Liver (tissue), 9 donors: Measurements from ENCODE around the gene NTN1. TPM values are rescaled to one million over a fixed set of nuclear protein-coding genes. Genes with fewer than 3 reads are reported as not detected.
A peak's percentile ranks its signal among the peaks of the same experiment; 100 is the strongest.

ENCODE experiments used
- DNase-seq: peaks from one replicate; pipeline ENCODE4 v3.0.0-alpha.2; 2017; ENCODE audit warnings: low spot score
- H3K27ac ChIP-seq, 2 donors: one replicate each; pipeline ENCODE4 v1.7.0; 2013; ENCODE audit warnings: inconsistent platforms in 2 of 2, low read length in 2 of 2, control low read depth in 1 of 2, low read depth in 1 of 2, mild to moderate bottlenecking in 1 of 2
- H3K27me3 ChIP-seq, 4 donors: one replicate each; pipeline versions ENCODE4 v1.6.1 to v1.7.0; 2013; ENCODE audit warnings: low read length in 3 of 4, inconsistent platforms in 1 of 4, mild to moderate bottlenecking in 1 of 4, moderate library complexity in 1 of 4; ENCODE audit not compliant: control insufficient read depth in 4 of 4, insufficient read depth in 4 of 4
- H3K36me3 ChIP-seq, 4 donors: one replicate each; pipeline versions ENCODE4 v1.6.1 to v1.7.0; 2013; ENCODE audit warnings: low read length in 3 of 4, mild to moderate bottlenecking in 3 of 4, low read depth in 1 of 4, moderate library complexity in 1 of 4; ENCODE audit not compliant: control insufficient read depth in 4 of 4, insufficient read depth in 3 of 4
- H3K4me1 ChIP-seq, 4 donors: one replicate each; pipeline versions ENCODE4 v1.6.1 to v1.7.0; 2013; ENCODE audit warnings: low read length in 3 of 4, mild to moderate bottlenecking in 3 of 4, moderate library complexity in 1 of 4; ENCODE audit not compliant: control insufficient read depth in 4 of 4, insufficient read depth in 4 of 4
- H3K4me3 ChIP-seq, 3 donors: one replicate each; pipeline versions ENCODE4 v1.6.1 to v1.7.0; 2013; ENCODE audit warnings: low read length in 3 of 3, control low read depth in 1 of 3, low read depth in 1 of 3, mild to moderate bottlenecking in 1 of 3
- H3K9ac ChIP-seq, 2 donors: one replicate each; pipeline ENCODE4 v1.7.0; 2013; ENCODE audit warnings: low read length in 2 of 2, mild to moderate bottlenecking in 2 of 2, moderate library complexity in 2 of 2, control low read depth in 1 of 2, low read depth in 1 of 2
- H3K9me3 ChIP-seq, 4 donors: one replicate each; pipeline versions ENCODE4 v1.6.1 to v1.7.0; 2013; ENCODE audit warnings: low read length in 3 of 4; ENCODE audit not compliant: control insufficient read depth in 4 of 4
- EGR1 ChIP-seq, 2 donors: IDR thresholded peaks; 2 replicates each; pipeline ENCODE4 v1.6.1; 2016 to 2018; ENCODE audit warnings: antibody characterized with exemption in 2 of 2, low read depth in 2 of 2
- FOXA1 ChIP-seq: IDR thresholded peaks from 2 replicates; pipeline ENCODE4 v1.6.1; 2016; ENCODE audit warnings: antibody characterized with exemption
- FOXA2 ChIP-seq: IDR thresholded peaks from 2 replicates; pipeline ENCODE4 v1.6.1; 2016; ENCODE audit warnings: antibody characterized with exemption
- GABPA ChIP-seq, 2 donors: IDR thresholded peaks in 1 of 2; conservative IDR thresholded peaks in 1 of 2; 2 replicates each; pipeline ENCODE4 v1.6.1; 2016; ENCODE audit warnings: antibody characterized with exemption in 2 of 2, mild to moderate bottlenecking in 1 of 2, moderate library complexity in 1 of 2
- HNF4A ChIP-seq, 2 donors: conservative IDR thresholded peaks; 2 replicates each; pipeline ENCODE4 v1.6.1; 2016; ENCODE audit warnings: antibody characterized with exemption in 2 of 2, mild to moderate bottlenecking in 2 of 2
- HNF4G ChIP-seq: IDR thresholded peaks from 2 replicates; pipeline ENCODE4 v1.6.1; 2016; ENCODE audit warnings: antibody characterized with exemption
- JUND ChIP-seq, 2 donors: IDR thresholded peaks; 2 replicates each; pipeline ENCODE4 v1.6.1; 2016; ENCODE audit warnings: antibody characterized with exemption in 2 of 2
- NR2F2 ChIP-seq: IDR thresholded peaks from 2 replicates; pipeline ENCODE4 v1.6.1; 2016; ENCODE audit warnings: antibody characterized with exemption
- RAD21 ChIP-seq, 2 donors: IDR thresholded peaks; 2 replicates each; pipeline ENCODE4 v1.6.1; 2016; ENCODE audit warnings: antibody characterized with exemption in 2 of 2, mild to moderate bottlenecking in 2 of 2
- RXRA ChIP-seq, 2 donors: IDR thresholded peaks; 2 replicates each; pipeline ENCODE4 v1.6.1; 2017 to 2018; ENCODE audit warnings: antibody characterized with exemption in 2 of 2, mild to moderate bottlenecking in 1 of 2
- SP1 ChIP-seq: IDR thresholded peaks from 2 replicates; pipeline ENCODE4 v1.6.1; 2018; ENCODE audit warnings: antibody characterized with exemption, mild to moderate bottlenecking
- TAF1 ChIP-seq: conservative IDR thresholded peaks from 2 replicates; pipeline ENCODE4 v1.6.1; 2016; ENCODE audit warnings: antibody characterized with exemption, mild to moderate bottlenecking
- YY1 ChIP-seq: IDR thresholded peaks from 2 replicates; pipeline ENCODE4 v1.6.1; 2016; ENCODE audit warnings: antibody characterized with exemption, mild to moderate bottlenecking
- WGBS: extraction: QIAGEN DNeasy Blood & Tissue Kit; methylation state at CpG from one replicate; pipeline ENCODE4 v1.1.7; 2013; 5-methylcytosine and 5-hydroxymethylcytosine counted together
- polyA plus RNA-seq, 2 donors: library from polyadenylated mRNA; stranded (reverse) in 1 of 2; unstranded in 1 of 2; fragments of 200-250 nt in 1 of 2; fragments of >200 nt in 1 of 2; fragmentation: Nextera tagmentation in 1 of 2; extraction: Ambion mirVana in 1 of 2; gene quantifications; one replicate each; pipeline versions ENCODE4 v1.2.1 to v1.2.3, GENCODE V29; 2013 to 2015
- total RNA-seq, 2 donors: library from RNA; depleted of rRNA; stranded (reverse); fragments of >200 nt; gene quantifications; one replicate each; pipeline ENCODE4 v1.2.3, GENCODE V29; 2014
- TF ChIP-seq, protein P1 (sequence below): IDR thresholded peaks from 2 replicates; pipeline ENCODE4 v1.6.1; 2016; ENCODE audit warnings: antibody characterized with exemption
- TF ChIP-seq, protein P2 (sequence below): IDR thresholded peaks from 2 replicates; pipeline ENCODE4 v1.6.1; 2016; ENCODE audit warnings: antibody characterized with exemption
- TF ChIP-seq, protein P3 (sequence below): IDR thresholded peaks from 2 replicates; pipeline ENCODE4 v1.6.1; 2016; ENCODE audit warnings: antibody characterized with exemption, mild to moderate bottlenecking
- TF ChIP-seq, protein P4 (sequence below): IDR thresholded peaks from 2 replicates; pipeline ENCODE4 v1.6.1; 2016; ENCODE audit warnings: antibody characterized with exemption
- TF ChIP-seq, protein P5 (sequence below): fragments of 150-350 bp; IDR thresholded peaks from 2 replicates; pipeline ENCODE4 v1.5.1; 2017; ENCODE audit warnings: improper control_type of control experiment, low read depth, low read length; ENCODE audit not compliant: missing input control
- donor health status: healthy.
- donor health status: healthy.
- donor health status: healthy.
- donor health status: healthy.
- donor health status: healthy.

Gene NTN1
- total and polyA plus RNA-seq, 4 donors = 0.14 to 8.7 (median 4.3) TPM

DNA sequence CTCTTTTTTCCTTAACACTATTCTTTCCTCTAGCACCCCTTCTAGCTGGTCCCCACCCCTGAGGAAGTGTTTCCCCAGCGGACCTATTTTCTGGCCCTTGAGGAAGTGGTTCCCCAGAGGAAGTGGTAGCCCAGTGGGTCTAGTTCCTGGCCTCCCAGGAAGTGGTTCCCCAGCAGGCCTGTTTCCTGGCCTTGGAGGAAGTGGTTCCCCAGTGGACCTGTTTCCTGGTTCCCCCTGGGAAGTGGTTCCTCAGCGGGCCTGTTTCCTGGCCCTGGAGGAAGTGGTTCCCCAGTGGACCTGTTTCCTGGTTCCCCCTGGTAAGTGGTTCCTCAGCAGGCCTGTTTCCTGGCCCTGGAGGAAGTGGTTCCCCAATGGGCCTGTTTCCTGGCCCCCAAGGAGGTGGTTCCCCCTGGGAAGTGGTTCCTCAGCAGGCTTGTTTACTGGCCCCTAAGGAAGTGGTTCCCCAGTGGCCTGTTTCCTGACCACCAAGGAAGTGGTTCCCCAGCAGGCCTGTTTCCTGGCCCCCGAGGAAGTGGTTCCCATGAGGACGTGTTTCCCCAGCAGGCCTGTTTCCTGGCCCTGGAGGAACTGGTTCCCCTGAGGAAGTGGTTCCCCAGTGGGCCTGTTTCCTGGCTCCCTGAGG is 58.3 kb downstream of the NTN1 start:
- Histone ChIP-seq H3K9ac (no peak overlapping the region), H3K4me3 (no peak overlapping the region), H3K9me3 (no peaks in the 10 kb centered on the region), H3K4me1 (peaks cover 6 to 34% (median 19%) of the 10 kb centered on the region in 4 donors), H3K27me3 (no peaks in the 10 kb centered on the region), H3K27ac (peak overlapping the region; percentile 85 to 86), H3K36me3 (no peaks in the 10 kb centered on the region)
- no peak for DNase-seq
- 82% methylated on average over 4 of the region's 4 CpGs for WGBS
- TF ChIP-seq SP1 (no peak), FOXA2 (no peak), FOXA1 (no peak), GABPA (IDR thresholded peaks at IDR 0.05 in 1 of 2, conservative IDR thresholded peaks at IDR 0.05 in 1 of 2) (no peak), RXRA (IDR thresholded peaks at IDR 0.05) (no peak), NR2F2 (no peak), RAD21 (IDR thresholded peaks at IDR 0.05) (no peak), YY1 (no peak)
- TF ChIP-seq, protein P1, sequence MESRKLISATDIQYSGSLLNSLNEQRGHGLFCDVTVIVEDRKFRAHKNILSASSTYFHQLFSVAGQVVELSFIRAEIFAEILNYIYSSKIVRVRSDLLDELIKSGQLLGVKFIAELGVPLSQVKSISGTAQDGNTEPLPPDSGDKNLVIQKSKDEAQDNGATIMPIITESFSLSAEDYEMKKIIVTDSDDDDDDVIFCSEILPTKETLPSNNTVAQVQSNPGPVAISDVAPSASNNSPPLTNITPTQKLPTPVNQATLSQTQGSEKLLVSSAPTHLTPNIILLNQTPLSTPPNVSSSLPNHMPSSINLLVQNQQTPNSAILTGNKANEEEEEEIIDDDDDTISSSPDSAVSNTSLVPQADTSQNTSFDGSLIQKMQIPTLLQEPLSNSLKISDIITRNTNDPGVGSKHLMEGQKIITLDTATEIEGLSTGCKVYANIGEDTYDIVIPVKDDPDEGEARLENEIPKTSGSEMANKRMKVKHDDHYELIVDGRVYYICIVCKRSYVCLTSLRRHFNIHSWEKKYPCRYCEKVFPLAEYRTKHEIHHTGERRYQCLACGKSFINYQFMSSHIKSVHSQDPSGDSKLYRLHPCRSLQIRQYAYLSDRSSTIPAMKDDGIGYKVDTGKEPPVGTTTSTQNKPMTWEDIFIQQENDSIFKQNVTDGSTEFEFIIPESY = no peak

DNA sequence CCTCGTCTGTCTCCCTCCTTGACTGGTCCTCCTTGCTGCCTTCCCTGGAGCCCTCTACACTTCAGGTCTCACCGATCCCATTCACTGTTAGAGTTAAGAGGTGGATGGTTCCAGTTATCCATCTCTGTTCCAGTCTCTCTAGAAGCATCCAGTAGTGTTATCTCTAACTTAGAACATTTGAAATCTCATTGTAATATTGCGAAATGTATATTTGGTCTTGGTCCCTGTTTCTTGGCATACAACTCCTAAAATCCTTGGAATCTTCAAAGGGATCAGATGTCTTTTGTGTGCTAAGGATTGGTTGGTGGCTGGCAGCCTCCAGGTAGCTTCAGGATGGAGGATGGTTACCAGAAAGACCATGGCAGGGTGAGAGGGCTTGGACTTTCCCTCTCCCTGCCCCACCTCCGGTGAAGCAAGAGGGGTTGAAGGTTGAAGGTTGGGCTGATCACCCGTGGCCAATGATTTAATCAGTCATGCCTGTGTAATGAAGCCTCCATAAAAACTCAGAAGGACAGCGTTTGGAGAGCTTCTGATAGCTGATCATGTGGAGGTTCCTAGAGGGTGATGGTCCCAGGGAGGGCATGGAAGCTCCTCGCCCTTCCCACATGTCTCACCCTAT is 59.1 kb downstream of the NTN1 start:
- Histone ChIP-seq H3K27me3 (no peaks in the 10 kb centered on the region), H3K9ac (no peak overlapping the region), H3K27ac (peak overlapping the region; percentile 85 to 86), H3K4me1 (peaks cover 6 to 34% (median 19%) of the 10 kb centered on the region in 4 donors), H3K36me3 (no peaks in the 10 kb centered on the region), H3K9me3 (no peaks in the 10 kb centered on the region), H3K4me3 (no peak overlapping the region)
- DNase-seq = no peak
- WGBS = 47% methylated on average over 7 of the region's 7 CpGs
- TF ChIP-seq NR2F2 (peak; percentile 70), RAD21 (IDR thresholded peaks at IDR 0.05) (peak; percentile 42 to 64), FOXA2 (no peak), HNF4A (conservative IDR thresholded peaks at IDR 0.05) (peak; percentile 92 to 93), RXRA (IDR thresholded peaks at IDR 0.05) (peak; percentile 92 to 94), JUND (IDR thresholded peaks at IDR 0.05) (peak; percentile 37 to 78), SP1 (peak; percentile 92), TAF1 (no peak), GABPA (IDR thresholded peaks at IDR 0.05 in 1 of 2, conservative IDR thresholded peaks at IDR 0.05 in 1 of 2) (no peak), EGR1 (IDR thresholded peaks at IDR 0.05; ENCODE audit: low read depth in 2 of 2) (peak; percentile 20 to 47), FOXA1 (peak; percentile 18), HNF4G (peak; percentile 86), YY1 (peak; percentile 91)
- TF ChIP-seq, protein P1 = peak; percentile 68
- TF ChIP-seq, protein P2, sequence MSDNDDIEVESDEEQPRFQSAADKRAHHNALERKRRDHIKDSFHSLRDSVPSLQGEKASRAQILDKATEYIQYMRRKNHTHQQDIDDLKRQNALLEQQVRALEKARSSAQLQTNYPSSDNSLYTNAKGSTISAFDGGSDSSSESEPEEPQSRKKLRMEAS = peak; percentile 81
- TF ChIP-seq, protein P3, sequence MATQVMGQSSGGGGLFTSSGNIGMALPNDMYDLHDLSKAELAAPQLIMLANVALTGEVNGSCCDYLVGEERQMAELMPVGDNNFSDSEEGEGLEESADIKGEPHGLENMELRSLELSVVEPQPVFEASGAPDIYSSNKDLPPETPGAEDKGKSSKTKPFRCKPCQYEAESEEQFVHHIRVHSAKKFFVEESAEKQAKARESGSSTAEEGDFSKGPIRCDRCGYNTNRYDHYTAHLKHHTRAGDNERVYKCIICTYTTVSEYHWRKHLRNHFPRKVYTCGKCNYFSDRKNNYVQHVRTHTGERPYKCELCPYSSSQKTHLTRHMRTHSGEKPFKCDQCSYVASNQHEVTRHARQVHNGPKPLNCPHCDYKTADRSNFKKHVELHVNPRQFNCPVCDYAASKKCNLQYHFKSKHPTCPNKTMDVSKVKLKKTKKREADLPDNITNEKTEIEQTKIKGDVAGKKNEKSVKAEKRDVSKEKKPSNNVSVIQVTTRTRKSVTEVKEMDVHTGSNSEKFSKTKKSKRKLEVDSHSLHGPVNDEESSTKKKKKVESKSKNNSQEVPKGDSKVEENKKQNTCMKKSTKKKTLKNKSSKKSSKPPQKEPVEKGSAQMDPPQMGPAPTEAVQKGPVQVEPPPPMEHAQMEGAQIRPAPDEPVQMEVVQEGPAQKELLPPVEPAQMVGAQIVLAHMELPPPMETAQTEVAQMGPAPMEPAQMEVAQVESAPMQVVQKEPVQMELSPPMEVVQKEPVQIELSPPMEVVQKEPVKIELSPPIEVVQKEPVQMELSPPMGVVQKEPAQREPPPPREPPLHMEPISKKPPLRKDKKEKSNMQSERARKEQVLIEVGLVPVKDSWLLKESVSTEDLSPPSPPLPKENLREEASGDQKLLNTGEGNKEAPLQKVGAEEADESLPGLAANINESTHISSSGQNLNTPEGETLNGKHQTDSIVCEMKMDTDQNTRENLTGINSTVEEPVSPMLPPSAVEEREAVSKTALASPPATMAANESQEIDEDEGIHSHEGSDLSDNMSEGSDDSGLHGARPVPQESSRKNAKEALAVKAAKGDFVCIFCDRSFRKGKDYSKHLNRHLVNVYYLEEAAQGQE = peak; percentile 58
- TF ChIP-seq, protein P4, sequence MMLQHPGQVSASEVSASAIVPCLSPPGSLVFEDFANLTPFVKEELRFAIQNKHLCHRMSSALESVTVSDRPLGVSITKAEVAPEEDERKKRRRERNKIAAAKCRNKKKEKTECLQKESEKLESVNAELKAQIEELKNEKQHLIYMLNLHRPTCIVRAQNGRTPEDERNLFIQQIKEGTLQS = peak; percentile 66
- TF ChIP-seq, protein P5, sequence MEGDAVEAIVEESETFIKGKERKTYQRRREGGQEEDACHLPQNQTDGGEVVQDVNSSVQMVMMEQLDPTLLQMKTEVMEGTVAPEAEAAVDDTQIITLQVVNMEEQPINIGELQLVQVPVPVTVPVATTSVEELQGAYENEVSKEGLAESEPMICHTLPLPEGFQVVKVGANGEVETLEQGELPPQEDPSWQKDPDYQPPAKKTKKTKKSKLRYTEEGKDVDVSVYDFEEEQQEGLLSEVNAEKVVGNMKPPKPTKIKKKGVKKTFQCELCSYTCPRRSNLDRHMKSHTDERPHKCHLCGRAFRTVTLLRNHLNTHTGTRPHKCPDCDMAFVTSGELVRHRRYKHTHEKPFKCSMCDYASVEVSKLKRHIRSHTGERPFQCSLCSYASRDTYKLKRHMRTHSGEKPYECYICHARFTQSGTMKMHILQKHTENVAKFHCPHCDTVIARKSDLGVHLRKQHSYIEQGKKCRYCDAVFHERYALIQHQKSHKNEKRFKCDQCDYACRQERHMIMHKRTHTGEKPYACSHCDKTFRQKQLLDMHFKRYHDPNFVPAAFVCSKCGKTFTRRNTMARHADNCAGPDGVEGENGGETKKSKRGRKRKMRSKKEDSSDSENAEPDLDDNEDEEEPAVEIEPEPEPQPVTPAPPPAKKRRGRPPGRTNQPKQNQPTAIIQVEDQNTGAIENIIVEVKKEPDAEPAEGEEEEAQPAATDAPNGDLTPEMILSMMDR = no peak
